ENCODE data around the gene AKAP9.

DNA sequence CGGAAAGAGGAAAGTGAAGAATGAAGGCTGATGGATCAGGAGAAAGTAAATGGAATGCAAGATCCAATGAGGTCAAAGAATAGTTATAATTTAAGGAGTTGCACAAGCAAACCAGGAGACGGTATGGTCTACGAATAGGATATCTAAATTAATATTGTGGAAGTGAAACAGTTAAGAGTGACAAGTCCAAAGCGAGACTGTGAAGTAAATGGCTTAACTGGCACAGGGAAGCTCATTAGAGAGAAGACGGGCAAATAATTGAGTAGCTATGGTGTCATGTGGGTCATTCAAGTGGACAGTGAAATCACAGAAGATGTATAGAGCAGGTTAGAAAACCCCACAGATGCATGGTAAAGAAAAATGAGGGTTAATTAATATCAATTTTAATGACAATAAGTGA, 190.4 kb downstream of the AKAP9 start:
- TF ChIP-seq, protein P1, sequence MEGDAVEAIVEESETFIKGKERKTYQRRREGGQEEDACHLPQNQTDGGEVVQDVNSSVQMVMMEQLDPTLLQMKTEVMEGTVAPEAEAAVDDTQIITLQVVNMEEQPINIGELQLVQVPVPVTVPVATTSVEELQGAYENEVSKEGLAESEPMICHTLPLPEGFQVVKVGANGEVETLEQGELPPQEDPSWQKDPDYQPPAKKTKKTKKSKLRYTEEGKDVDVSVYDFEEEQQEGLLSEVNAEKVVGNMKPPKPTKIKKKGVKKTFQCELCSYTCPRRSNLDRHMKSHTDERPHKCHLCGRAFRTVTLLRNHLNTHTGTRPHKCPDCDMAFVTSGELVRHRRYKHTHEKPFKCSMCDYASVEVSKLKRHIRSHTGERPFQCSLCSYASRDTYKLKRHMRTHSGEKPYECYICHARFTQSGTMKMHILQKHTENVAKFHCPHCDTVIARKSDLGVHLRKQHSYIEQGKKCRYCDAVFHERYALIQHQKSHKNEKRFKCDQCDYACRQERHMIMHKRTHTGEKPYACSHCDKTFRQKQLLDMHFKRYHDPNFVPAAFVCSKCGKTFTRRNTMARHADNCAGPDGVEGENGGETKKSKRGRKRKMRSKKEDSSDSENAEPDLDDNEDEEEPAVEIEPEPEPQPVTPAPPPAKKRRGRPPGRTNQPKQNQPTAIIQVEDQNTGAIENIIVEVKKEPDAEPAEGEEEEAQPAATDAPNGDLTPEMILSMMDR (IDR thresholded peaks at IDR 0.05): no peak
- no peak for TF ChIP-seq POLR2A (IDR thresholded peaks at IDR 0.05)
